Choroid plexus epithelial cell (primary cell): ENCODE data around the gene SLC39A1.

Source experiments
- DNase-seq: peaks from one replicate; pipeline ENCODE4 v3.0.0-alpha.2; 2010; ENCODE audit warnings: low read depth
- H3K4me3 ChIP-seq: 2 replicates; pipeline ENCODE4 v1.5.1; 2011; ENCODE audit warnings: low read depth, mild to moderate bottlenecking, control low read depth, low read length, moderate library complexity
- CTCF ChIP-seq: conservative IDR thresholded peaks from 2 replicates; pipeline ENCODE4 v1.5.1; 2011; ENCODE audit warnings: low read depth, mild to moderate bottlenecking, control low read depth, inconsistent platforms, low read length, moderate library complexity

Gene SLC39A1

DNA sequence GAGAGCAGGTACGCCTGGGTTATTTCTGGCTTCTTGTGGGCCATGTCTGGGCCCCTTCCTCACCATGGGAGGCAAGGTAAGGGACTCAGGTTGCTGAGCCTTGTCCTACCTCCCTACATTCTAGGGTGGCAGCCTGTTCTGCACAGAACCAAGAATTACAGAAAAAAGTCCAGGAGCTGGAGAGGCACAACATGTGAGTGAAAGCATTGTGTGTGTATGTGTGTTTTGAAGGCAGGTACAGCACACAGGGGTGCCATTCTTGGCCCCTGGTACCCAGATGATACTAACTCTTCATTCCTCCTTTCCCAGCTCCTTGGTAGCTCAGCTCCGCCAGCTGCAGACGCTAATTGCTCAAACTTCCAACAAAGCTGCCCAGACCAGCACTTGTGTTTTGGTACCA lies 9.7 kb upstream of the SLC39A1 start:
- DNase-seq = no peak
- no peak for TF ChIP-seq CTCF
- no peak overlapping the region for H3K4me3 ChIP-seq

GRCh38 chr1:153970346-153970745 lies 7.0 kb upstream of the SLC39A1 start:
- no peak for DNase-seq
- no peak overlapping the region for H3K4me3 ChIP-seq
- no peak for TF ChIP-seq CTCF

GRCh38 chr1:153968972-153969371 lies 5.6 kb upstream of the SLC39A1 start:
- H3K4me3 ChIP-seq = no peak overlapping the region
- no peak for TF ChIP-seq CTCF
- no peak for DNase-seq

DNA sequence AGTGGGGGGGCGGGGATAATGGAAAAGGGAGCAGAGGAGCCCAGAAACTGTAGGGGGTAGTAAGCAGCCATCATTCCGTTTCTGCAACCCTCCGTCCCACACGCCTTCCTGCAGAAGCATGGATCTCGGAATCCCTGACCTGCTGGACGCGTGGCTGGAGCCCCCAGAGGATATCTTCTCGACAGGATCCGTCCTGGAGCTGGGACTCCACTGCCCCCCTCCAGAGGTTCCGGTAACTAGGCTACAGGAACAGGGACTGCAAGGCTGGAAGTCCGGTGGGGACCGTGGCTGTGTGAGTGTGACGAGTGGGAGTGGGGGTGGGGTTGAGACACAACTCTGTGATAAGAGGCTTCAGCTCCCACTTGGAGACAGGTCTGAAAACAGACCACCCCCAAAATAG lies 5.1 kb upstream of the SLC39A1 start:
- DNase-seq = no peak
- TF ChIP-seq CTCF = no peak
- H3K4me3 ChIP-seq = peak overlapping the region; percentile 72

DNA sequence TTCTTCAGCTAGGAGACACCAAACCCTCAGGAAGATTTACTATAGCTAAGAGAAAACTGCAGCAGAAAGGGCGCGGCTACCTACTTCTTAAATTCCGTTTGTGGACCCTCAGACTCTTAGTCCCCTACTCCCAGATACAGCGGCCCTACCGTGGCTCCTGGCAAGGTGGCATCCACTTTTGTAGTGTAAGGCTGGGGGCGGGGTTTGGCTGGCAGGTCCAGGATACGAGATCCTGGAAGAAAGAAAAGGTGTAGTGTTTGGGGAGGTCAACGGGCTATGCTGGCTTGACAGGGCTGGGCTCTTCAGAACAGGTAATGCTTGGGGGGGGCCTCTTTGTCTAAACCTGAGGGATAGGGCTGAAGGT lies 4.6 kb upstream of the SLC39A1 start:
- no peak for DNase-seq
- H3K4me3 ChIP-seq = peak overlapping the region; percentile 72
- no peak for TF ChIP-seq CTCF

GRCh38 chr1:153967107-153967999 lies 4.0 kb upstream of the SLC39A1 start, which contains the start of gene CREB3L4:
Gene CREB3L4 (plus strand): TSS chr1:153967902. CDS start chr1:153968526, 624 bp downstream.
- peak; percentile 55 for TF ChIP-seq CTCF
- H3K4me3 ChIP-seq = peak within 1 kb of the TSS; percentile 72
- peak; percentile 99 for DNase-seq

DNA sequence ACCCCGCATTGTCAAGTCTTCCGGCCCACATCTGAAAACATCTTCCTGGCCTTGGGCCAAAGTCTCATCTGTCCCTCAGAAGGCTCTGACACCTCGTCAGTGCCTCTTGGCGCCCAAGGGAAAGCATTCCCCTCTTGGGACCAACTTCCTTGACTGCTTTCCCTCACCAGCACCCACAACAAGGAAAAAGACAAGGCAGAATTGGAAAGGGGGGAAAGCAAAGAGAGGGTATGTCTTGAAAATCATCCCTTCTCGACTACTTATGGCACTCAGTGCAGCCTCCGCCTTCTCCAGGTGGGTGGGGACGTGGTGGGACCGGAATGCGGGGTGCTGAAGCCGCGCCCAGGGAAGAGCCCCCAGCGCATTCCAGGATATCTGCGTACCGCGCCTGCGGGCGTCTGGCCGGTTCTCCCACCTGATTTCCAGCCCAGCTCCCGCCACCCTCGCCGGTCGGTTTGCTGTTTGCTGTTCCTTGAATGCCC lies 554 bp upstream of the SLC39A1 start:
- peak overlapping the region; percentile 89 for H3K4me3 ChIP-seq
- TF ChIP-seq CTCF = no peak
- no peak for DNase-seq
